MM.1S (cell line): Measurements from ENCODE around the gene PATZ1.

Experiments
- EZH2 ChIP-seq: fragments of 300-600 bp; sonication (generic); optimal IDR thresholded peaks from 2 replicates; pipeline ENCODE3; 2017; ENCODE audit warnings: low read depth, mild to moderate bottlenecking, antibody characterized with exemption, low read length, mixed read lengths
- EZH2phosphoT487 ChIP-seq: fragments of 300-600 bp; sonication (generic); IDR thresholded peaks from 2 replicates; pipeline ENCODE4 v1.6.1; 2018; ENCODE audit warnings: antibody characterized with exemption, low read length
- TF ChIP-seq, protein P1 (sequence below): fragments of 300-600 bp; sonication (generic); IDR thresholded peaks from 2 replicates; pipeline ENCODE4 v1.5.1; 2016; ENCODE audit warnings: antibody characterized with exemption, low read length, mixed read lengths

GRCh38 chr22:31337178-31337577, 9.0 kb downstream of the PATZ1 start:
- TF ChIP-seq, protein P1, sequence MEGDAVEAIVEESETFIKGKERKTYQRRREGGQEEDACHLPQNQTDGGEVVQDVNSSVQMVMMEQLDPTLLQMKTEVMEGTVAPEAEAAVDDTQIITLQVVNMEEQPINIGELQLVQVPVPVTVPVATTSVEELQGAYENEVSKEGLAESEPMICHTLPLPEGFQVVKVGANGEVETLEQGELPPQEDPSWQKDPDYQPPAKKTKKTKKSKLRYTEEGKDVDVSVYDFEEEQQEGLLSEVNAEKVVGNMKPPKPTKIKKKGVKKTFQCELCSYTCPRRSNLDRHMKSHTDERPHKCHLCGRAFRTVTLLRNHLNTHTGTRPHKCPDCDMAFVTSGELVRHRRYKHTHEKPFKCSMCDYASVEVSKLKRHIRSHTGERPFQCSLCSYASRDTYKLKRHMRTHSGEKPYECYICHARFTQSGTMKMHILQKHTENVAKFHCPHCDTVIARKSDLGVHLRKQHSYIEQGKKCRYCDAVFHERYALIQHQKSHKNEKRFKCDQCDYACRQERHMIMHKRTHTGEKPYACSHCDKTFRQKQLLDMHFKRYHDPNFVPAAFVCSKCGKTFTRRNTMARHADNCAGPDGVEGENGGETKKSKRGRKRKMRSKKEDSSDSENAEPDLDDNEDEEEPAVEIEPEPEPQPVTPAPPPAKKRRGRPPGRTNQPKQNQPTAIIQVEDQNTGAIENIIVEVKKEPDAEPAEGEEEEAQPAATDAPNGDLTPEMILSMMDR = no peak
- TF ChIP-seq EZH2phosphoT487 = no peak
- no peak for TF ChIP-seq EZH2
